ENCODE measurements around the gene STX8.
"Not testable (repeated sequence)": the region's sequence is repeated elsewhere in the genome, so short reads cannot be mapped to it uniquely, and the experiment has no call there.

STX8 gene

GRCh38 chr17:9355231-9355630, 220.4 kb downstream of the STX8 start:
- DNase-seq (ENCODE audit: low read depth in 3 of 3, low spot score in 1 of 3) = not testable (repeated sequence)

- no peak for DNase-seq (ENCODE audit: low read depth in 3 of 3, low spot score in 1 of 3)
These were observed 225.5 kb downstream of the STX8 start for GRCh38 chr17:9350080-9350479.

- DNase-seq (ENCODE audit: low read depth in 3 of 3, low spot score in 1 of 3) = no peak
These were observed 229.2 kb downstream of the STX8 start for GRCh38 chr17:9346296-9346926.

- DNase-seq (ENCODE audit: low read depth in 3 of 3, low spot score in 1 of 3) = no peak
These were observed 232.1 kb downstream of the STX8 start for GRCh38 chr17:9343516-9343915.

- DNase-seq (ENCODE audit: low read depth in 3 of 3, low spot score in 1 of 3) = no peak
These were observed 233.4 kb downstream of the STX8 start for GRCh38 chr17:9342225-9342624.

- no peak for DNase-seq (ENCODE audit: low read depth in 3 of 3, low spot score in 1 of 3)
These were observed 235.7 kb downstream of the STX8 start for GRCh38 chr17:9339958-9340357.

- not testable (repeated sequence) for DNase-seq (ENCODE audit: low read depth in 3 of 3, low spot score in 1 of 3)
These were observed 236.1 kb downstream of the STX8 start for GRCh38 chr17:9339482-9339881.

- DNase-seq (ENCODE audit: low read depth in 3 of 3, low spot score in 1 of 3) = no peak
These were observed 238.8 kb downstream of the STX8 start for GRCh38 chr17:9336817-9337216.

GRCh38 chr17:9334536-9335446, 240.8 kb downstream of the STX8 start:
- DNase-seq (ENCODE audit: low read depth in 3 of 3, low spot score in 1 of 3) = no peak

- no peak for DNase-seq (ENCODE audit: low read depth in 3 of 3, low spot score in 1 of 3)
These were observed 243.5 kb downstream of the STX8 start for GRCh38 chr17:9332132-9332494.

- DNase-seq (ENCODE audit: low read depth in 3 of 3, low spot score in 1 of 3) = no peak
These were observed 244.1 kb downstream of the STX8 start for GRCh38 chr17:9331279-9332131.

- DNase-seq (ENCODE audit: low read depth in 3 of 3, low spot score in 1 of 3) = no peak
These were observed 244.9 kb downstream of the STX8 start for GRCh38 chr17:9330611-9331271.

GRCh38 chr17:9330141-9330540, 245.5 kb downstream of the STX8 start:
- DNase-seq (ENCODE audit: low read depth in 3 of 3, low spot score in 1 of 3) = no peak

- no peak for DNase-seq (ENCODE audit: low read depth in 3 of 3, low spot score in 1 of 3)
These were observed 246.2 kb downstream of the STX8 start for GRCh38 chr17:9329251-9329921.

GRCh38 chr17:9324864-9325263, 250.8 kb downstream of the STX8 start:
- DNase-seq (ENCODE audit: low read depth in 3 of 3, low spot score in 1 of 3) = no peak

GRCh38 chr17:9322326-9322725, 253.3 kb downstream of the STX8 start:
- DNase-seq (ENCODE audit: low read depth in 3 of 3, low spot score in 1 of 3) = no peak

GRCh38 chr17:9321890-9322289, 253.7 kb downstream of the STX8 start:
- no peak for DNase-seq (ENCODE audit: low read depth in 3 of 3, low spot score in 1 of 3)

GRCh38 chr17:9315360-9315759, 260.3 kb downstream of the STX8 start:
- DNase-seq (ENCODE audit: low read depth in 3 of 3, low spot score in 1 of 3) = no peak

GRCh38 chr17:9313346-9313745, 262.3 kb downstream of the STX8 start:
- no peak for DNase-seq (ENCODE audit: low read depth in 3 of 3, low spot score in 1 of 3)

GRCh38 chr17:9309216-9309615, 266.4 kb downstream of the STX8 start:
- DNase-seq (ENCODE audit: low read depth in 3 of 3, low spot score in 1 of 3) = no peak

- no peak for DNase-seq (ENCODE audit: low read depth in 3 of 3, low spot score in 1 of 3)
These were observed 267.6 kb downstream of the STX8 start for GRCh38 chr17:9308069-9308468.
